Suprapubic skin (tissue), 4 donors: ENCODE measurements around the gene SCARB1. TPM values are rescaled to one million over a fixed set of nuclear protein-coding genes. Genes with fewer than 3 reads are reported as not detected.

Experiments
- DNase-seq, 2 donors: peaks; one replicate each; pipeline ENCODE4 v3.0.0-alpha.2; 2019; ENCODE audit warnings: low spot score in 2 of 2
- H3K27ac ChIP-seq: fragments of 200-600 bp; sonication (generic); one replicate; pipeline ENCODE4 v1.5.1; 2019
- H3K27me3 ChIP-seq: fragments of 200-600 bp; sonication (generic); one replicate; pipeline ENCODE4 v1.5.1; 2019
- H3K36me3 ChIP-seq: fragments of 200-600 bp; sonication (generic); one replicate; pipeline ENCODE4 v1.5.1; 2019
- H3K4me1 ChIP-seq: fragments of 200-600 bp; sonication (generic); one replicate; pipeline ENCODE4 v1.5.1; 2019
- H3K4me3 ChIP-seq: fragments of 200-600 bp; sonication (generic); one replicate; pipeline ENCODE4 v1.5.1; 2019; ENCODE audit warnings: mild to moderate bottlenecking
- H3K9me3 ChIP-seq: fragments of 200-600 bp; sonication (generic); one replicate; pipeline ENCODE4 v1.5.1; 2019
- EP300 ChIP-seq: sonication (generic); formaldehyde crosslinking; IDR thresholded peaks from one replicate; pipeline ENCODE4 v1.6.1; 2017; ENCODE audit warnings: antibody characterized with exemption
- POLR2A ChIP-seq, 2 donors: fragments of 450-650 bp; IDR thresholded peaks; one replicate each; pipeline ENCODE4 v1.6.1; 2017; ENCODE audit warnings: antibody characterized with exemption in 2 of 2, mild to moderate bottlenecking in 2 of 2, moderate library complexity in 2 of 2
- POLR2AphosphoS5 ChIP-seq, 3 donors: sonication (generic); formaldehyde crosslinking; IDR thresholded peaks; one replicate each; pipeline ENCODE4 v1.6.1; 2017; ENCODE audit warnings: antibody characterized with exemption in 3 of 3
- WGBS: methylation state at CpG from one replicate; pipeline ENCODE4 v1.1.5; 2018; 5-methylcytosine and 5-hydroxymethylcytosine counted together
- total RNA-seq, 4 donors: library from RNA; depleted of rRNA; stranded (reverse); fragments of >200 nt; gene quantifications; one replicate each; pipeline ENCODE4 v1.1.0, GENCODE V29; 2016
- TF ChIP-seq, protein P1 (sequence below), 2 donors: fragments of 200-600 bp in 1 of 2; fragments of 450-650 bp in 1 of 2; sonication (generic) in 1 of 2; IDR thresholded peaks; one replicate each; pipeline ENCODE4 v1.5.1; 2016 to 2019; ENCODE audit warnings: antibody characterized with exemption in 2 of 2, mild to moderate bottlenecking in 1 of 2, moderate library complexity in 1 of 2

The SCARB1 gene
- total RNA-seq, 4 donors from 2014 or later = 25.6 to 38.1 (median 29.0) TPM

- peaks cover 33% of the 10 kb centered on the region for H3K36me3 ChIP-seq
- no peaks in the 10 kb centered on the region for H3K4me1 ChIP-seq
- DNase-seq = no peak
- H3K27me3 ChIP-seq = no peaks in the 10 kb centered on the region
- H3K27ac ChIP-seq = no peak overlapping the region
- TF ChIP-seq POLR2A (IDR thresholded peaks at IDR 0.05) = no peak
- TF ChIP-seq, protein P1, sequence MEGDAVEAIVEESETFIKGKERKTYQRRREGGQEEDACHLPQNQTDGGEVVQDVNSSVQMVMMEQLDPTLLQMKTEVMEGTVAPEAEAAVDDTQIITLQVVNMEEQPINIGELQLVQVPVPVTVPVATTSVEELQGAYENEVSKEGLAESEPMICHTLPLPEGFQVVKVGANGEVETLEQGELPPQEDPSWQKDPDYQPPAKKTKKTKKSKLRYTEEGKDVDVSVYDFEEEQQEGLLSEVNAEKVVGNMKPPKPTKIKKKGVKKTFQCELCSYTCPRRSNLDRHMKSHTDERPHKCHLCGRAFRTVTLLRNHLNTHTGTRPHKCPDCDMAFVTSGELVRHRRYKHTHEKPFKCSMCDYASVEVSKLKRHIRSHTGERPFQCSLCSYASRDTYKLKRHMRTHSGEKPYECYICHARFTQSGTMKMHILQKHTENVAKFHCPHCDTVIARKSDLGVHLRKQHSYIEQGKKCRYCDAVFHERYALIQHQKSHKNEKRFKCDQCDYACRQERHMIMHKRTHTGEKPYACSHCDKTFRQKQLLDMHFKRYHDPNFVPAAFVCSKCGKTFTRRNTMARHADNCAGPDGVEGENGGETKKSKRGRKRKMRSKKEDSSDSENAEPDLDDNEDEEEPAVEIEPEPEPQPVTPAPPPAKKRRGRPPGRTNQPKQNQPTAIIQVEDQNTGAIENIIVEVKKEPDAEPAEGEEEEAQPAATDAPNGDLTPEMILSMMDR (IDR thresholded peaks at IDR 0.05) = no peak
- TF ChIP-seq POLR2AphosphoS5 (IDR thresholded peaks at IDR 0.05) = no peak
- no peak for TF ChIP-seq EP300
- no peak overlapping the region for H3K4me3 ChIP-seq
- H3K9me3 ChIP-seq = no peaks in the 10 kb centered on the region
- WGBS = 100% methylated on average over 3 of the region's 3 CpGs
These were observed 49.9 kb downstream of the SCARB1 start for GRCh38 chr12:124813782-124814181.

- Histone ChIP-seq H3K27me3 (no peaks in the 10 kb centered on the region), H3K4me3 (no peak overlapping the region), H3K36me3 (peaks cover 33% of the 10 kb centered on the region), H3K27ac (no peak overlapping the region), H3K9me3 (no peaks in the 10 kb centered on the region), H3K4me1 (no peaks in the 10 kb centered on the region)
- WGBS = 96% methylated on average over 2 of the region's 2 CpGs
- no peak for TF ChIP-seq EP300
- no peak for DNase-seq
These were observed 50.7 kb downstream of the SCARB1 start for GRCh38 chr12:124812979-124813378.

- no peak overlapping the region for H3K4me3 ChIP-seq
- TF ChIP-seq POLR2AphosphoS5 (IDR thresholded peaks at IDR 0.05) (no peak), POLR2A (IDR thresholded peaks at IDR 0.05) (no peak), EP300 (no peak)
- TF ChIP-seq, protein P1 (IDR thresholded peaks at IDR 0.05) = no peak
- no peak for DNase-seq
- H3K36me3 ChIP-seq = peaks cover 33% of the 10 kb centered on the region
- no peaks in the 10 kb centered on the region for H3K4me1 ChIP-seq
- WGBS = 97% methylated on average over 7 of the region's 9 CpGs
- H3K27ac ChIP-seq = no peak overlapping the region
- H3K27me3 ChIP-seq = no peaks in the 10 kb centered on the region
- no peaks in the 10 kb centered on the region for H3K9me3 ChIP-seq
These were observed 51.3 kb downstream of the SCARB1 start for GRCh38 chr12:124812356-124812755.

- Histone ChIP-seq H3K36me3 (peaks cover 33% of the 10 kb centered on the region), H3K27ac (no peak overlapping the region), H3K4me3 (no peak overlapping the region), H3K4me1 (no peaks in the 10 kb centered on the region), H3K27me3 (no peaks in the 10 kb centered on the region), H3K9me3 (no peaks in the 10 kb centered on the region)
- TF ChIP-seq POLR2A (IDR thresholded peaks at IDR 0.05) = no peak
- no peak for TF ChIP-seq POLR2AphosphoS5 (IDR thresholded peaks at IDR 0.05)
- no peak for TF ChIP-seq EP300
- TF ChIP-seq, protein P1 (IDR thresholded peaks at IDR 0.05) = no peak
- DNase-seq = no peak
- 88% methylated on average over 12 of the region's 13 CpGs for WGBS
These were observed 52.0 kb downstream of the SCARB1 start for GRCh38 chr12:124811633-124812032.

DNA sequence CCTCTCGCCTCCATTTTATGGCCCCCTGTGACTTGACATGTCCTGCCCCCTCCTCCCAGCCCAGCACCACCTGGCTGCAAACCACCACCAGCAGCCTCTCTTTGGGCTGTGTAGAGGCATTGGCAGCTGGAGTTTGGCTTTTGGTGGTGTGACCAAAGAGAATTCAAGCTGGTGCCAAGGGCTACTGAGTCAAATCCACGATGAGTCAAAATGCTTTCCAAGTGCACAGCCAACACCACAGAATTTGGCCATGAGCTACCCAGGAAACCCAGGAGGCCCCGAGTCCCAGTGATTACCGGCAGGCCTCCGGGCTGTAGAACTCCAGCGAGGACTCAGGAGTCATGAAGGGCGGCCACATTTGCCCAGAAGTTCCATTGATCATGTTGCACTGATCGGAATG, 53.8 kb downstream of the SCARB1 start:
- no peak for DNase-seq
- no peaks in the 10 kb centered on the region for H3K4me1 ChIP-seq
- no peak overlapping the region for H3K27ac ChIP-seq
- H3K36me3 ChIP-seq = peaks cover 33% of the 10 kb centered on the region
- H3K9me3 ChIP-seq = no peaks in the 10 kb centered on the region
- H3K27me3 ChIP-seq = no peaks in the 10 kb centered on the region
- TF ChIP-seq EP300 (no peak), POLR2A (IDR thresholded peaks at IDR 0.05) (no peak), POLR2AphosphoS5 (IDR thresholded peaks at IDR 0.05) (no peak)
- TF ChIP-seq, protein P1 (IDR thresholded peaks at IDR 0.05) = no peak
- no peak overlapping the region for H3K4me3 ChIP-seq
- WGBS = 86% methylated on average over 7 of the region's 8 CpGs

GRCh38 chr12:124809391-124809790, 54.3 kb downstream of the SCARB1 start:
- Histone ChIP-seq H3K4me1 (peaks cover 4% of the 10 kb centered on the region), H3K27me3 (no peaks in the 10 kb centered on the region), H3K4me3 (no peak overlapping the region), H3K36me3 (peaks cover 30% of the 10 kb centered on the region), H3K9me3 (no peaks in the 10 kb centered on the region), H3K27ac (no peak overlapping the region)
- WGBS = 92% methylated on average over 4 of the region's 4 CpGs
- TF ChIP-seq EP300 (no peak), POLR2AphosphoS5 (IDR thresholded peaks at IDR 0.05) (no peak), POLR2A (IDR thresholded peaks at IDR 0.05) (no peak)
- DNase-seq = no peak
